Esophagus muscularis mucosa (tissue), 4 donors: ENCODE measurements around the gene PRKN. TPM values are rescaled to one million over a fixed set of nuclear protein-coding genes. Genes with fewer than 3 reads are reported as not detected.

Experiments
- DNase-seq: peaks from one replicate; pipeline ENCODE4 v3.0.0-alpha.2; 2017; ENCODE audit errors: extremely low spot score
- H3K27ac ChIP-seq, 4 donors: fragments of 200-600 bp; sonication (generic); replicated peaks in 1 of 4; 1 replicate in 3 of 4; 2 replicates in 1 of 4; pipeline ENCODE4 v1.5.1; 2016 to 2019; ENCODE audit warnings: mild to moderate bottlenecking in 1 of 4
- H3K27me3 ChIP-seq, 4 donors: fragments of 200-600 bp; sonication (generic); one replicate each; pipeline versions ENCODE4 v1.5.1 to v1.6.0; 2016 to 2019
- H3K36me3 ChIP-seq, 4 donors: fragments of 200-600 bp; sonication (generic); one replicate each; pipeline ENCODE4 v1.5.1; 2016 to 2019
- H3K4me1 ChIP-seq, 4 donors: fragments of 200-600 bp; sonication (generic); one replicate each; pipeline ENCODE4 v1.5.1; 2016 to 2019
- H3K4me3 ChIP-seq, 4 donors: fragments of 200-600 bp; sonication (generic); 1 replicate in 2 of 4; 2 replicates in 2 of 4; pipeline ENCODE4 v1.5.1; 2016 to 2019; ENCODE audit warnings: mild to moderate bottlenecking in 4 of 4, moderate library complexity in 1 of 4
- H3K9me3 ChIP-seq, 4 donors: fragments of 200-600 bp; sonication (generic); 1 replicate in 3 of 4; 2 replicates in 1 of 4; pipeline ENCODE4 v1.5.1; 2016 to 2019
- EP300 ChIP-seq: sonication (generic); formaldehyde crosslinking; IDR thresholded peaks from one replicate; pipeline ENCODE4 v1.6.1; 2017; ENCODE audit warnings: antibody characterized with exemption
- POLR2A ChIP-seq: fragments of 450-650 bp; IDR thresholded peaks from one replicate; pipeline ENCODE4 v1.6.1; 2017; ENCODE audit warnings: antibody characterized with exemption, moderate library complexity, mild to moderate bottlenecking, low read depth
- POLR2AphosphoS5 ChIP-seq, 2 donors: sonication (generic); formaldehyde crosslinking; IDR thresholded peaks; one replicate each; pipeline ENCODE4 v1.6.1; 2017; ENCODE audit warnings: antibody characterized with exemption in 2 of 2
- WGBS: methylation state at CpG from one replicate; pipeline ENCODE4 v1.1.5; 2018; 5-methylcytosine and 5-hydroxymethylcytosine counted together
- intact Hi-C: fragments of 100-400 bp; cut with DNase I; formaldehyde crosslinking; loops from one replicate; pipeline ENCODE4 v1.15.1; 2023
- total RNA-seq, 4 donors: library from RNA; depleted of rRNA; stranded (reverse); fragments of >200 nt; gene quantifications; one replicate each; pipeline versions ENCODE4 v1.1.0 to v1.2.1, GENCODE V29; 2016
- TF ChIP-seq, protein P1 (sequence below), 3 experiments: fragments of 200-600 bp in 2 of 3; fragments of 450-650 bp in 1 of 3; sonication (generic) in 2 of 3; IDR thresholded peaks; one replicate each; pipeline ENCODE4 v1.5.1; 2017 to 2019; ENCODE audit warnings: antibody characterized with exemption in 3 of 3, mild to moderate bottlenecking in 2 of 3, moderate library complexity in 1 of 3

PRKN gene
- total RNA-seq, 4 donors from 2014 or later, result 9.6 to 14.5 (median 10.8) TPM

DNA sequence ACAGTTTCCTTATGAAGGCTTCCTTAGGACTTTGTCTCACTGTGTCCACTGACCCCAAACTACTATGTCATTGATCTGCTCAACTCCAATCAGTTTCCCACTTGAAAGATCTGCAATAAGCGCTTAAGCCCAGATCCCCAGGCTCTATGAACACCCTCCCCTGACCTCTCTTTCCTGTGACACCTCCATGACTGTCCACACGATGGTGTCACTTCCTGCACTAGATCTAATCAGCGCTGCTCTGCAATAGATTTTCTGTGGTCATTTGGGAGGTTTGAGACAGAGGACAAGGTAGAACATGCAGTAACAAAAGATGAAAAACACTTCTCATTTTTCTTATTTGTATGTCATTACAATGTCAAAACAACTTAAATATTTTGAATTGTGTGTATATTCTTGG lies 1149.1 kb downstream of the PRKN start:
- no peak for DNase-seq
- no peak overlapping the region for H3K4me3 ChIP-seq
- H3K27ac ChIP-seq, result no peak overlapping the region
- no peaks in the 10 kb centered on the region for H3K36me3 ChIP-seq
- TF ChIP-seq POLR2AphosphoS5 (IDR thresholded peaks at IDR 0.05), result no peak
- no peak for TF ChIP-seq EP300
- TF ChIP-seq POLR2A, result no peak
- TF ChIP-seq, protein P1, sequence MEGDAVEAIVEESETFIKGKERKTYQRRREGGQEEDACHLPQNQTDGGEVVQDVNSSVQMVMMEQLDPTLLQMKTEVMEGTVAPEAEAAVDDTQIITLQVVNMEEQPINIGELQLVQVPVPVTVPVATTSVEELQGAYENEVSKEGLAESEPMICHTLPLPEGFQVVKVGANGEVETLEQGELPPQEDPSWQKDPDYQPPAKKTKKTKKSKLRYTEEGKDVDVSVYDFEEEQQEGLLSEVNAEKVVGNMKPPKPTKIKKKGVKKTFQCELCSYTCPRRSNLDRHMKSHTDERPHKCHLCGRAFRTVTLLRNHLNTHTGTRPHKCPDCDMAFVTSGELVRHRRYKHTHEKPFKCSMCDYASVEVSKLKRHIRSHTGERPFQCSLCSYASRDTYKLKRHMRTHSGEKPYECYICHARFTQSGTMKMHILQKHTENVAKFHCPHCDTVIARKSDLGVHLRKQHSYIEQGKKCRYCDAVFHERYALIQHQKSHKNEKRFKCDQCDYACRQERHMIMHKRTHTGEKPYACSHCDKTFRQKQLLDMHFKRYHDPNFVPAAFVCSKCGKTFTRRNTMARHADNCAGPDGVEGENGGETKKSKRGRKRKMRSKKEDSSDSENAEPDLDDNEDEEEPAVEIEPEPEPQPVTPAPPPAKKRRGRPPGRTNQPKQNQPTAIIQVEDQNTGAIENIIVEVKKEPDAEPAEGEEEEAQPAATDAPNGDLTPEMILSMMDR (IDR thresholded peaks at IDR 0.05), result no peak
- H3K9me3 ChIP-seq, result no peaks in the 10 kb centered on the region
- intact Hi-C loops, result no loop called here
- no peaks in the 10 kb centered on the region for H3K4me1 ChIP-seq
- H3K27me3 ChIP-seq, result no peaks in the 10 kb centered on the region
- WGBS, result 41% methylated on average over 3 of the region's 3 CpGs

DNA sequence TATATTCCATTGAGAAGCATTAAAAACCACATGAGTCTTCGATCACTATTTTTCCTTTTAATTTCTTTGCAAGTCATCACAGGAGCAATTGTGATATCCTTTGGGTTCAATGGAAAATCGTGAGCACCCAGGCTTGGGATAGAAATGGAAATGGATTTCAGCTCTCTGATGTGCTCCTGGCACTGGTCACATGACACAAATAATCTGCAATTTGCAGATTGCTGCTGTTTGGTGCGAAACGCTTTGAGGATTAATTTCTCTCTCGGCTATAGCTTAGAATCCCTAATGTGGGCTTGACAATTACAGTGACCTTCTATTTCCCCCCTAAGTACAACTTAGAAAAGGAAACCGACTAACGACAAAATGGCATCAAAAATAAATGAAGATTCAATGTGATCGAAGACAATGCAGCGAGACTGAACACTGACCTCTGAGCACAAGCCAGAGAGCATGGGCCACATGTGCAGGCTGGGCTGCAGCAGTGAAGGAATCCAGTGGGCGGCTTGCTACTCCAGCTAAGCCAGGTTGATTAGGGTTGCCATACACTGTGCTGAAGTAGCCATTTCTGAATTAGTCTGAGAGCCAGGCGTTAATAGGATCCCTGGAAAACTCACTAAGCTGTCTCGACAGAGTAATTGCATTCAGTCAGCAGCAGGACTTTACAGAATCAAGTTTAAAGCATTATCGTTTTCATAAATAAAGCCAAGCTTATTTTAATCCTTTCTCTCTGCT lies 1151.9 kb downstream of the PRKN start:
- intact Hi-C loops, result no loop called here
- Histone ChIP-seq H3K4me3 (no peak overlapping the region), H3K27me3 (no peaks in the 10 kb centered on the region), H3K4me1 (no peaks in the 10 kb centered on the region), H3K9me3 (no peaks in the 10 kb centered on the region), H3K27ac (no peak overlapping the region), H3K36me3 (no peaks in the 10 kb centered on the region)
- DNase-seq, result no peak
- TF ChIP-seq POLR2A, result no peak
- no peak for TF ChIP-seq POLR2AphosphoS5 (IDR thresholded peaks at IDR 0.05)
- TF ChIP-seq, protein P1 (IDR thresholded peaks at IDR 0.05), result no peak
- TF ChIP-seq EP300, result no peak
- 70% methylated on average over 13 of the region's 13 CpGs for WGBS

DNA sequence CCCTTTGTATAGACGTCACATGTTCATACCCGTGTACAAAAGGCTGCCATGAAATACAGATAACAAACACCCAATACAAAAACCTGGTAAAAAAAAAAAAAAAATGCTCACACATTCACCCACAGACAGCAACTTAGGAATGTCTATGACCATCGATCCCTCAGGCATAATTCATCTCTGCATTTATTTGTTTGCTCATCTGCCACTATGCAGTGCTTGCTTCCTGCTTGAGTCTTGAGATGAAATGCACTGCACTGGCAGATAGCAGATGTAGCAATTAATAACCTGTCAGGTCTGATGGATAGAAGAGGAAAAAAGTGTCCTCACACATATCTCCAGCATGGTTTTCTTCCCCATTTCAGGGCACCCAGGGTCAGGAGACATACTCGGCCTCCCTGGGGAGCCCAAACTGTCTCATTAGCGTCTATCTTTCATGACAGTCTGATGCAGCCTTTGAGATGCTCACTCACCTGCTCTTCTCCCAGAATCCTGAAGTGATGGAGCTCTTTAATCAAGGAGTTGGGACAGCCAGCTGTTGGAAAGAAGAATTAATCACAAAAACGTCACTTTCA lies 1158.6 kb downstream of the PRKN start:
- Histone ChIP-seq H3K27me3 (no peaks in the 10 kb centered on the region), H3K36me3 (no peaks in the 10 kb centered on the region), H3K4me3 (no peak overlapping the region), H3K27ac (no peak overlapping the region), H3K4me1 (no peaks in the 10 kb centered on the region), H3K9me3 (no peaks in the 10 kb centered on the region)
- no peak for DNase-seq
- intact Hi-C loops, result no loop called here
- WGBS, result 87% methylated on average over 6 of the region's 6 CpGs
- TF ChIP-seq POLR2AphosphoS5 (IDR thresholded peaks at IDR 0.05), result no peak
- TF ChIP-seq POLR2A, result no peak
- no peak for TF ChIP-seq EP300
- TF ChIP-seq, protein P1 (IDR thresholded peaks at IDR 0.05), result no peak

DNA sequence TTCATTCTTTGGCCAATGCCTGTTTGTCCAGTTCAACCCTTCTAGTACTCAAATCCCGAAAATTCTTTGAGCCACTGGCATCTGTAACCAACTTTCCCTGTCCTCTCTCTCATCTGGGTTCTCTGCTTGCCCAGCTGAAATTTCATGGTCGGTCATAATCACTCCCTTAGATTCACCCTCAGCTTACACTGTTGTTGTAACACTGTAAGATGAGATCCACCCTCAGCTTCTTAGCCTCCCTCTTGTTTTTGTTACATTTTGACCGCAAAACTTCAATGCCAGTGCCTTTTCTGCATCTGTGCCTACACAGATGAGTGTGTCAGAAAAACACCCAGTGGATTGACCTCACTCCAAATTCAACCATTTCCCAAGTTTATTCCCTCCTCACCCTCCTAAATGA lies 1162.6 kb downstream of the PRKN start:
- Histone ChIP-seq H3K27me3 (no peaks in the 10 kb centered on the region), H3K4me3 (no peak overlapping the region), H3K4me1 (no peaks in the 10 kb centered on the region), H3K9me3 (no peaks in the 10 kb centered on the region), H3K27ac (no peak overlapping the region), H3K36me3 (no peaks in the 10 kb centered on the region)
- WGBS, result 93% methylated on average over 3 of the region's 3 CpGs
- DNase-seq, result no peak
- intact Hi-C loops, result no loop called here
- no peak for TF ChIP-seq POLR2AphosphoS5 (IDR thresholded peaks at IDR 0.05)
- no peak for TF ChIP-seq EP300
- TF ChIP-seq POLR2A, result no peak
- TF ChIP-seq, protein P1 (IDR thresholded peaks at IDR 0.05), result no peak
